SH-SY5Y (cell line): ENCODE data around the gene VIPR1.

Experiments
- GATA2 ChIP-seq: IDR thresholded peaks from 2 replicates; pipeline ENCODE4 v1.6.1; 2011; ENCODE audit warnings: mild to moderate bottlenecking, low read depth, low read length
- GATA3 ChIP-seq: IDR thresholded peaks from 2 replicates; pipeline ENCODE4 v1.6.1; 2011; ENCODE audit warnings: low read depth, mild to moderate bottlenecking, low read length, moderate library complexity

DNA sequence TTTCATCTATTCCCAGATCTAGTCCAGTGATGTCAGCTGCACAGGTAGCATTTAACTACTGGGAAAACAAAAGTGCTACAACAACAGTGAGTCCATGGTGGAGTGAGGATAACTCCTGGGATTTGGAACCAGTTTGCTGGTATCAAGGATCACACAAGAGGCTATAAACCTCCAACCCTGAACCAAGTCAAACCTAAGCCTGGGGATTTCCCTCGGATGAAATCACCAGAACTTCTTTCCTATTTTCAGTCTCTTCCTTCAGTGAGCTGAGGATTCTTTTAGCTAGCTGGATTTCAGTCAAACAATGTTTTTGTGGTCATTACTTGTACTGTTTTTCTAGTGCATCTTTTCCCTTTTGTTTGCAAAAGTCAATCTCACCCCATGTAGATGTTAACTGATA lies 47.8 kb downstream of the VIPR1 start:
- TF ChIP-seq GATA2 (no peak), GATA3 (no peak)
